ENCODE results near the gene GATB. TPM values are rescaled to one million over a fixed set of nuclear protein-coding genes. Genes with fewer than 3 reads are reported as not detected.
A peak's percentile ranks its signal among the peaks of the same experiment; 100 is the strongest.

Gene GATB
- total and polyA plus RNA-seq, 2 experiments from 2014 or later = 17.7 to 18.9 TPM

DNA sequence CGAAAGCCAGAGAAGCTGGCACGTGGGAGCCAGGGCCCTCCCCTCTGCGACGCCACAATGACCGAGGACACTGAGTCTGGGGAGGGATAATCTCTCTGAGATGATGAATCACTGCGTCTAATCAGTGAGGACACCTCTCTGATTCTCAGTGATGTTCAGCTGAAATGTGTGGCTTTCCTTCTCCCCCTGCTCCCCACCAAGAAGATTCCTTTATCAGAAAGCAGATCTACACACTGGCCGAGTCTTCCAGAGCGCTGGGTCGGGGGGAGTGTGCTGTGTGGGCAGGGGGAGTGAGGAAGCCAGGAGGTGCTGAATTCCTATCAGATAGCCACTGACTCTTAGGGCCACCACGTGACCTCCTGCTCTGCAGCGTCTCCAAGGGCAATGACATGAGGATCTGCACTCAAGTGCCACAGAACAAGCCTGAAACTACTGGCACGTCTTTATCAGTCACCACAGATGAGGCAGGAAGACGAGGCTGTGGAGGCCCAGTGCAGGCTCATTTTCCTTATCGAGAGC lies 89.2 kb downstream of the GATB start:
- Histone ChIP-seq H3F3A (replicated peaks; ENCODE audit: low read depth) (no peaks in the 10 kb centered on the region), H3K27ac (ENCODE audit: low read depth) (no peak overlapping the region), H3K36me3 (ENCODE audit: insufficient read depth) (no peaks in the 10 kb centered on the region), H3K9me2 (ENCODE audit: insufficient read depth) (no peaks in the 10 kb centered on the region), H3K4me2 (no peak overlapping the region), H3K4me3 (no peak overlapping the region), H3K27me3 (ENCODE audit: insufficient read depth) (no peaks in the 10 kb centered on the region), H3K79me2 (replicated peaks; ENCODE audit: insufficient read depth) (no peaks in the 10 kb centered on the region), H2AFZ (no peak overlapping the region), H4K20me1 (replicated peaks; ENCODE audit: insufficient read depth) (no peaks in the 10 kb centered on the region), H3K4me1 (ENCODE audit: insufficient read depth) (no peaks in the 10 kb centered on the region)
- Mint-ChIP-seq H3K27ac (peak overlapping the region; percentile 50; the same call in 1 of the 2 replicates), H3K27me3 (ENCODE audit: insufficient read depth, low read depth, poor library complexity) (no peaks in the 10 kb centered on the region), H3K4me1 (peaks cover 27% of the 10 kb centered on the region), H3K36me3 (ENCODE audit: low read depth) (no peaks in the 10 kb centered on the region; the same call in 2 of the 3 replicates), H3K4me3 (no peak overlapping the region), H3K9me3 (no peaks in the 10 kb centered on the region)
- DNase-seq (ENCODE audit: low spot score) = no peak
- no peak for ATAC-seq
- TF ChIP-seq CREB1 (CRISPR knock-in tag; IDR thresholded peaks at IDR 0.05; ENCODE audit: low read depth) (no peak), POLR2AphosphoS5 (IDR thresholded peaks at IDR 0.05; ENCODE audit: low read depth) (no peak), ZNF114 (CRISPR knock-in tag; IDR thresholded peaks at IDR 0.05) (no peak), EZH2phosphoT487 (IDR thresholded peaks at IDR 0.05; ENCODE audit: unreplicated experiment) (no peak), NANOG (IDR thresholded peaks at IDR 0.05; ENCODE audit: borderline replicate concordance) (no peak), JUNB (IDR thresholded peaks at IDR 0.05; ENCODE audit: unreplicated experiment) (no peak), ZNF331 (CRISPR knock-in tag; IDR thresholded peaks at IDR 0.05; ENCODE audit: low read depth) (no peak), STAT1 (IDR thresholded peaks at IDR 0.05; ENCODE audit: unreplicated experiment) (no peak), EZH2 (IDR thresholded peaks at IDR 0.05; ENCODE audit: low read depth, unreplicated experiment) (no peak)
- TF ChIP-seq, protein P1, sequence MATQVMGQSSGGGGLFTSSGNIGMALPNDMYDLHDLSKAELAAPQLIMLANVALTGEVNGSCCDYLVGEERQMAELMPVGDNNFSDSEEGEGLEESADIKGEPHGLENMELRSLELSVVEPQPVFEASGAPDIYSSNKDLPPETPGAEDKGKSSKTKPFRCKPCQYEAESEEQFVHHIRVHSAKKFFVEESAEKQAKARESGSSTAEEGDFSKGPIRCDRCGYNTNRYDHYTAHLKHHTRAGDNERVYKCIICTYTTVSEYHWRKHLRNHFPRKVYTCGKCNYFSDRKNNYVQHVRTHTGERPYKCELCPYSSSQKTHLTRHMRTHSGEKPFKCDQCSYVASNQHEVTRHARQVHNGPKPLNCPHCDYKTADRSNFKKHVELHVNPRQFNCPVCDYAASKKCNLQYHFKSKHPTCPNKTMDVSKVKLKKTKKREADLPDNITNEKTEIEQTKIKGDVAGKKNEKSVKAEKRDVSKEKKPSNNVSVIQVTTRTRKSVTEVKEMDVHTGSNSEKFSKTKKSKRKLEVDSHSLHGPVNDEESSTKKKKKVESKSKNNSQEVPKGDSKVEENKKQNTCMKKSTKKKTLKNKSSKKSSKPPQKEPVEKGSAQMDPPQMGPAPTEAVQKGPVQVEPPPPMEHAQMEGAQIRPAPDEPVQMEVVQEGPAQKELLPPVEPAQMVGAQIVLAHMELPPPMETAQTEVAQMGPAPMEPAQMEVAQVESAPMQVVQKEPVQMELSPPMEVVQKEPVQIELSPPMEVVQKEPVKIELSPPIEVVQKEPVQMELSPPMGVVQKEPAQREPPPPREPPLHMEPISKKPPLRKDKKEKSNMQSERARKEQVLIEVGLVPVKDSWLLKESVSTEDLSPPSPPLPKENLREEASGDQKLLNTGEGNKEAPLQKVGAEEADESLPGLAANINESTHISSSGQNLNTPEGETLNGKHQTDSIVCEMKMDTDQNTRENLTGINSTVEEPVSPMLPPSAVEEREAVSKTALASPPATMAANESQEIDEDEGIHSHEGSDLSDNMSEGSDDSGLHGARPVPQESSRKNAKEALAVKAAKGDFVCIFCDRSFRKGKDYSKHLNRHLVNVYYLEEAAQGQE (IDR thresholded peaks at IDR 0.05; ENCODE audit: unreplicated experiment) = no peak
- TF ChIP-seq, protein P2, sequence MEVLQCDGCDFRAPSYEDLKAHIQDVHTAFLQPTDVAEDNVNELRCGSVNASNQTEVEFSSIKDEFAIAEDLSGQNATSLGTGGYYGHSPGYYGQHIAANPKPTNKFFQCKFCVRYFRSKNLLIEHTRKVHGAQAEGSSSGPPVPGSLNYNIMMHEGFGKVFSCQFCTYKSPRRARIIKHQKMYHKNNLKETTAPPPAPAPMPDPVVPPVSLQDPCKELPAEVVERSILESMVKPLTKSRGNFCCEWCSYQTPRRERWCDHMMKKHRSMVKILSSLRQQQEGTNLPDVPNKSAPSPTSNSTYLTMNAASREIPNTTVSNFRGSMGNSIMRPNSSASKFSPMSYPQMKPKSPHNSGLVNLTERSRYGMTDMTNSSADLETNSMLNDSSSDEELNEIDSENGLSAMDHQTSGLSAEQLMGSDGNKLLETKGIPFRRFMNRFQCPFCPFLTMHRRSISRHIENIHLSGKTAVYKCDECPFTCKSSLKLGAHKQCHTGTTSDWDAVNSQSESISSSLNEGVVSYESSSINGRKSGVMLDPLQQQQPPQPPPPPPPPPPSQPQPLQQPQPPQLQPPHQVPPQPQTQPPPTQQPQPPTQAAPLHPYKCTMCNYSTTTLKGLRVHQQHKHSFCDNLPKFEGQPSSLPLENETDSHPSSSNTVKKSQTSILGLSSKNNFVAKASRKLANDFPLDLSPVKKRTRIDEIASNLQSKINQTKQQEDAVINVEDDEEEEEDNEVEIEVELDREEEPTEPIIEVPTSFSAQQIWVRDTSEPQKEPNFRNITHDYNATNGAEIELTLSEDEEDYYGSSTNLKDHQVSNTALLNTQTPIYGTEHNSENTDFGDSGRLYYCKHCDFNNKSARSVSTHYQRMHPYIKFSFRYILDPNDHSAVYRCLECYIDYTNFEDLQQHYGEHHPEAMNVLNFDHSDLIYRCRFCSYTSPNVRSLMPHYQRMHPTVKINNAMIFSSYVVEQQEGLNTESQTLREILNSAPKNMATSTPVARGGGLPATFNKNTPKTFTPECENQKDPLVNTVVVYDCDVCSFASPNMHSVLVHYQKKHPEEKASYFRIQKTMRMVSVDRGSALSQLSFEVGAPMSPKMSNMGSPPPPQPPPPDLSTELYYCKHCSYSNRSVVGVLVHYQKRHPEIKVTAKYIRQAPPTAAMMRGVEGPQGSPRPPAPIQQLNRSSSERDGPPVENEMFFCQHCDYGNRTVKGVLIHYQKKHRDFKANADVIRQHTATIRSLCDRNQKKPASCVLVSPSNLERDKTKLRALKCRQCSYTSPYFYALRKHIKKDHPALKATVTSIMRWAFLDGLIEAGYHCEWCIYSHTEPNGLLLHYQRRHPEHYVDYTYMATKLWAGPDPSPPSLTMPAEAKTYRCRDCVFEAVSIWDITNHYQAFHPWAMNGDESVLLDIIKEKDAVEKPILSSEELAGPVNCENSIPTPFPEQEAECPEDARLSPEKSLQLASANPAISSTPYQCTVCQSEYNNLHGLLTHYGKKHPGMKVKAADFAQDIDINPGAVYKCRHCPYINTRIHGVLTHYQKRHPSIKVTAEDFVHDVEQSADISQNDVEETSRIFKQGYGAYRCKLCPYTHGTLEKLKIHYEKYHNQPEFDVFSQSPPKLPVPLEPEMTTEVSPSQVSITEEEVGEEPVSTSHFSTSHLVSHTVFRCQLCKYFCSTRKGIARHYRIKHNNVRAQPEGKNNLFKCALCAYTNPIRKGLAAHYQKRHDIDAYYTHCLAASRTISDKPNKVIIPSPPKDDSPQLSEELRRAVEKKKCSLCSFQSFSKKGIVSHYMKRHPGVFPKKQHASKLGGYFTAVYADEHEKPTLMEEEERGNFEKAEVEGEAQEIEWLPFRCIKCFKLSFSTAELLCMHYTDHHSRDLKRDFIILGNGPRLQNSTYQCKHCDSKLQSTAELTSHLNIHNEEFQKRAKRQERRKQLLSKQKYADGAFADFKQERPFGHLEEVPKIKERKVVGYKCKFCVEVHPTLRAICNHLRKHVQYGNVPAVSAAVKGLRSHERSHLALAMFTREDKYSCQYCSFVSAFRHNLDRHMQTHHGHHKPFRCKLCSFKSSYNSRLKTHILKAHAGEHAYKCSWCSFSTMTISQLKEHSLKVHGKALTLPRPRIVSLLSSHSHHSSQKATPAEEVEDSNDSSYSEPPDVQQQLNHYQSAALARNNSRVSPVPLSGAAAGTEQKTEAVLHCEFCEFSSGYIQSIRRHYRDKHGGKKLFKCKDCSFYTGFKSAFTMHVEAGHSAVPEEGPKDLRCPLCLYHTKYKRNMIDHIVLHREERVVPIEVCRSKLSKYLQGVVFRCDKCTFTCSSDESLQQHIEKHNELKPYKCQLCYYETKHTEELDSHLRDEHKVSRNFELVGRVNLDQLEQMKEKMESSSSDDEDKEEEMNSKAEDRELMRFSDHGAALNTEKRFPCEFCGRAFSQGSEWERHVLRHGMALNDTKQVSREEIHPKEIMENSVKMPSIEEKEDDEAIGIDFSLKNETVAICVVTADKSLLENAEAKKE (CRISPR knock-in tag; IDR thresholded peaks at IDR 0.05) = no peak
- TF ChIP-seq, protein P3, sequence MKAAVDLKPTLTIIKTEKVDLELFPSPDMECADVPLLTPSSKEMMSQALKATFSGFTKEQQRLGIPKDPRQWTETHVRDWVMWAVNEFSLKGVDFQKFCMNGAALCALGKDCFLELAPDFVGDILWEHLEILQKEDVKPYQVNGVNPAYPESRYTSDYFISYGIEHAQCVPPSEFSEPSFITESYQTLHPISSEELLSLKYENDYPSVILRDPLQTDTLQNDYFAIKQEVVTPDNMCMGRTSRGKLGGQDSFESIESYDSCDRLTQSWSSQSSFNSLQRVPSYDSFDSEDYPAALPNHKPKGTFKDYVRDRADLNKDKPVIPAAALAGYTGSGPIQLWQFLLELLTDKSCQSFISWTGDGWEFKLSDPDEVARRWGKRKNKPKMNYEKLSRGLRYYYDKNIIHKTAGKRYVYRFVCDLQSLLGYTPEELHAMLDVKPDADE (IDR thresholded peaks at IDR 0.05) = no peak
- TF ChIP-seq, protein P4, sequence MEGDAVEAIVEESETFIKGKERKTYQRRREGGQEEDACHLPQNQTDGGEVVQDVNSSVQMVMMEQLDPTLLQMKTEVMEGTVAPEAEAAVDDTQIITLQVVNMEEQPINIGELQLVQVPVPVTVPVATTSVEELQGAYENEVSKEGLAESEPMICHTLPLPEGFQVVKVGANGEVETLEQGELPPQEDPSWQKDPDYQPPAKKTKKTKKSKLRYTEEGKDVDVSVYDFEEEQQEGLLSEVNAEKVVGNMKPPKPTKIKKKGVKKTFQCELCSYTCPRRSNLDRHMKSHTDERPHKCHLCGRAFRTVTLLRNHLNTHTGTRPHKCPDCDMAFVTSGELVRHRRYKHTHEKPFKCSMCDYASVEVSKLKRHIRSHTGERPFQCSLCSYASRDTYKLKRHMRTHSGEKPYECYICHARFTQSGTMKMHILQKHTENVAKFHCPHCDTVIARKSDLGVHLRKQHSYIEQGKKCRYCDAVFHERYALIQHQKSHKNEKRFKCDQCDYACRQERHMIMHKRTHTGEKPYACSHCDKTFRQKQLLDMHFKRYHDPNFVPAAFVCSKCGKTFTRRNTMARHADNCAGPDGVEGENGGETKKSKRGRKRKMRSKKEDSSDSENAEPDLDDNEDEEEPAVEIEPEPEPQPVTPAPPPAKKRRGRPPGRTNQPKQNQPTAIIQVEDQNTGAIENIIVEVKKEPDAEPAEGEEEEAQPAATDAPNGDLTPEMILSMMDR (conservative IDR thresholded peaks at IDR 0.05; ENCODE audit: low read depth in 2 of 2) = no peak
